Karpas-422 (cell line): ENCODE data around the gene HOXB3. TPM values are rescaled to one million over a fixed set of nuclear protein-coding genes. Genes with fewer than 3 reads are reported as not detected.

Experiments used
- DNase-seq: peaks from one replicate; pipeline ENCODE4 v3.0.0-alpha.2; 2015
- H2AFZ ChIP-seq: fragments of 200-600 bp; sonication (generic); 2 replicates; pipeline ENCODE4 v1.6.1; 2014; ENCODE audit warnings: antibody characterized with exemption, low read length, mixed read lengths
- H3K27ac ChIP-seq: fragments of 200-600 bp; sonication (generic); 2 replicates; pipeline ENCODE4 v1.5.1; 2014; ENCODE audit warnings: mild to moderate bottlenecking, low read length, moderate library complexity
- H3K27me3 ChIP-seq: fragments of 200-600 bp; sonication (generic); 2 replicates; pipeline ENCODE4 v1.6.1; 2014; ENCODE audit warnings: low read length, mixed read lengths
- H3K36me3 ChIP-seq: fragments of 200-600 bp; sonication (generic); 2 replicates; pipeline ENCODE4 v1.6.1; 2014; ENCODE audit warnings: low read length, mixed read lengths; ENCODE audit not compliant: insufficient read depth
- H3K4me1 ChIP-seq: fragments of 200-600 bp; sonication (generic); 2 replicates; pipeline ENCODE4 v1.6.1; 2014; ENCODE audit warnings: mild to moderate bottlenecking, low read length, mixed read lengths
- H3K4me2 ChIP-seq: fragments of 200-600 bp; sonication (generic); 2 replicates; pipeline ENCODE4 v1.6.1; 2014; ENCODE audit warnings: low read length, low read depth, mild to moderate bottlenecking; ENCODE audit not compliant: poor library complexity, severe bottlenecking
- H3K4me3 ChIP-seq: fragments of 200-600 bp; sonication (generic); 2 replicates; pipeline ENCODE4 v1.5.1; 2014; ENCODE audit warnings: mild to moderate bottlenecking, antibody characterized with exemption, low read length, mixed read lengths
- H3K79me2 ChIP-seq: fragments of 200-600 bp; sonication (generic); 2 replicates; pipeline ENCODE4 v1.6.1; 2014; ENCODE audit warnings: mild to moderate bottlenecking, low read length, mixed read lengths
- H3K9ac ChIP-seq: fragments of 200-600 bp; sonication (generic); 2 replicates; pipeline ENCODE4 v1.6.0; 2014; ENCODE audit warnings: low read length
- H3K9me2 ChIP-seq: fragments of 200-600 bp; sonication (generic), shearing (Covaris generic); replicated peaks from 2 replicates; pipeline ENCODE4 v1.6.0; 2014; ENCODE audit warnings: mild to moderate bottlenecking, low read length, moderate library complexity; ENCODE audit not compliant: insufficient read depth
- H3K9me3 ChIP-seq: fragments of 300-700, 200-600 bp; sonication (generic); 2 replicates; pipeline ENCODE4 v1.6.1; 2014; ENCODE audit warnings: low read length, mixed read lengths
- H4K20me1 ChIP-seq: fragments of 200-600 bp; sonication (generic); 2 replicates; pipeline ENCODE4 v1.6.1; 2014; ENCODE audit warnings: mild to moderate bottlenecking, antibody characterized with exemption, low read length, low read depth; ENCODE audit not compliant: insufficient read depth
- total RNA-seq: library from RNA; depleted of rRNA; stranded (reverse); fragments of >200 nt; shearing (Covaris generic); gene quantifications from 2 replicates; pipeline ENCODE4 v1.2.3, GENCODE V29; 2014; ENCODE audit warnings: low replicate concordance

Gene HOXB3
- total RNA-seq, 1 experiment from 2014 or later: 0.97 TPM

- Histone ChIP-seq H3K9ac (0 out of 2 replicates have a peak overlapping the region, but pooled peaks have one; percentile 92), H3K27me3 (no peaks in the 10 kb centered on the region), H3K79me2 (no peaks in the 10 kb centered on the region), H3K9me3 (no peaks in the 10 kb centered on the region), H3K9me2 (no peaks in the 10 kb centered on the region), H3K4me3 (no peak overlapping the region; the same call in 1 of the 2 replicates), H2AFZ (no peak overlapping the region), H3K4me1 (peaks cover 52% of the 10 kb centered on the region), H4K20me1 (no peaks in the 10 kb centered on the region), H3K4me2 (peak overlapping the region; percentile 98), H3K36me3 (no peaks in the 10 kb centered on the region), H3K27ac (no peak overlapping the region)
- peak; percentile 51 for DNase-seq
Measured at GRCh38 chr17:48609033-48609432, 19.0 kb upstream of the HOXB3 start.

GRCh38 chr17:48608494-48608834 lies 18.4 kb upstream of the HOXB3 start:
- no peaks in the 10 kb centered on the region for H3K79me2 ChIP-seq
- H3K27ac ChIP-seq: no peak overlapping the region
- no peaks in the 10 kb centered on the region for H3K9me3 ChIP-seq
- no peak for DNase-seq
- H3K4me2 ChIP-seq: no peak overlapping the region
- H4K20me1 ChIP-seq: no peaks in the 10 kb centered on the region
- H3K9ac ChIP-seq: no peak overlapping the region
- peaks cover 47% of the 10 kb centered on the region for H3K4me1 ChIP-seq
- no peak overlapping the region for H3K4me3 ChIP-seq
- H3K9me2 ChIP-seq: no peaks in the 10 kb centered on the region
- no peaks in the 10 kb centered on the region for H3K27me3 ChIP-seq
- no peak overlapping the region for H2AFZ ChIP-seq
- H3K36me3 ChIP-seq: no peaks in the 10 kb centered on the region

- H3K9me2 ChIP-seq: no peaks in the 10 kb centered on the region
- H3K9me3 ChIP-seq: no peaks in the 10 kb centered on the region
- no peaks in the 10 kb centered on the region for H4K20me1 ChIP-seq
- no peak overlapping the region for H3K9ac ChIP-seq
- H3K27me3 ChIP-seq: no peaks in the 10 kb centered on the region
- no peak overlapping the region for H3K4me3 ChIP-seq
- no peak overlapping the region for H2AFZ ChIP-seq
- no peak overlapping the region for H3K27ac ChIP-seq
- H3K4me2 ChIP-seq: no peak overlapping the region
- H3K4me1 ChIP-seq: peaks cover 35% of the 10 kb centered on the region
- H3K79me2 ChIP-seq: no peaks in the 10 kb centered on the region
- DNase-seq: no peak
- no peaks in the 10 kb centered on the region for H3K36me3 ChIP-seq
Measured at GRCh38 chr17:48606892-48607614, 17.0 kb upstream of the HOXB3 start.

- Histone ChIP-seq H3K4me2 (no peak overlapping the region), H3K79me2 (no peaks in the 10 kb centered on the region), H3K9me2 (no peaks in the 10 kb centered on the region), H3K4me3 (no peak overlapping the region), H3K9me3 (no peaks in the 10 kb centered on the region), H3K27me3 (no peaks in the 10 kb centered on the region), H3K4me1 (peaks cover 29% of the 10 kb centered on the region), H3K36me3 (no peaks in the 10 kb centered on the region), H4K20me1 (no peaks in the 10 kb centered on the region), H3K27ac (no peak overlapping the region), H3K9ac (no peak overlapping the region), H2AFZ (no peak overlapping the region)
- no peak for DNase-seq
Measured at GRCh38 chr17:48605991-48606891, 16.2 kb upstream of the HOXB3 start.

- H3K27me3 ChIP-seq: no peaks in the 10 kb centered on the region
- no peaks in the 10 kb centered on the region for H3K9me2 ChIP-seq
- no peak overlapping the region for H3K4me2 ChIP-seq
- H3K4me1 ChIP-seq: peaks cover 25% of the 10 kb centered on the region
- no peak overlapping the region for H3K9ac ChIP-seq
- no peaks in the 10 kb centered on the region for H4K20me1 ChIP-seq
- no peaks in the 10 kb centered on the region for H3K79me2 ChIP-seq
- H3K4me3 ChIP-seq: no peak overlapping the region
- H3K27ac ChIP-seq: no peak overlapping the region
- no peaks in the 10 kb centered on the region for H3K36me3 ChIP-seq
- H2AFZ ChIP-seq: no peak overlapping the region
- H3K9me3 ChIP-seq: no peaks in the 10 kb centered on the region
- no peak for DNase-seq
Measured at GRCh38 chr17:48605409-48605919, 15.4 kb upstream of the HOXB3 start.

- Histone ChIP-seq H3K27me3 (no peaks in the 10 kb centered on the region), H4K20me1 (no peaks in the 10 kb centered on the region), H2AFZ (no peak within 1 kb of the TSS), H3K9me3 (no peaks in the 10 kb centered on the region), H3K27ac (no peak within 1 kb of the TSS), H3K4me1 (peaks cover 22% of the 10 kb centered on the region), H3K4me3 (no peak within 1 kb of the TSS), H3K79me2 (no peaks in the 10 kb centered on the region), H3K36me3 (no peaks in the 10 kb centered on the region), H3K9ac (no peak within 1 kb of the TSS), H3K4me2 (peak within 1 kb of the TSS; percentile 34), H3K9me2 (no peaks in the 10 kb centered on the region)
- no peak for DNase-seq
Measured at GRCh38 chr17:48604770-48605329, 14.8 kb upstream of the HOXB3 start, which contains the start of gene HOXB6. TSS of gene HOXB6 (minus strand) at chr17:48604986. CDS start at chr17:48598150, 6,836 bp downstream.

- no peak overlapping the region for H3K4me3 ChIP-seq
- H3K9me3 ChIP-seq: no peaks in the 10 kb centered on the region
- no peaks in the 10 kb centered on the region for H3K9me2 ChIP-seq
- H3K79me2 ChIP-seq: no peaks in the 10 kb centered on the region
- no peak overlapping the region for H3K9ac ChIP-seq
- peaks cover 15% of the 10 kb centered on the region for H3K4me1 ChIP-seq
- peak overlapping the region; percentile 34 for H3K4me2 ChIP-seq
- H3K27ac ChIP-seq: no peak overlapping the region
- no peak for DNase-seq
- no peaks in the 10 kb centered on the region for H3K36me3 ChIP-seq
- no peaks in the 10 kb centered on the region for H3K27me3 ChIP-seq
- H2AFZ ChIP-seq: no peak overlapping the region
- H4K20me1 ChIP-seq: no peaks in the 10 kb centered on the region
Measured at GRCh38 chr17:48603959-48604769, 14.1 kb upstream of the HOXB3 start.
